Cardiac fibroblast (primary cell): ENCODE results near the gene ANO2.

Experiments
- DNase-seq, 2 donors: peaks; one replicate each; pipeline versions ENCODE4 v3.0.0 to v3.0.0-alpha.2; 2010; ENCODE audit warnings: low read depth in 2 of 2
- H3K4me3 ChIP-seq, 2 donors: replicated peaks in 1 of 2; 1 replicate in 1 of 2; 2 replicates in 1 of 2; pipeline ENCODE4 v1.5.1; 2011; ENCODE audit warnings: low read depth in 2 of 2, low read length in 2 of 2, mild to moderate bottlenecking in 2 of 2, moderate library complexity in 1 of 2
- TF ChIP-seq, protein P1 (sequence below): IDR thresholded peaks from one replicate; pipeline ENCODE4 v1.5.1; 2011; ENCODE audit warnings: low read depth, mild to moderate bottlenecking, low read length, inconsistent platforms

Gene ANO2

DNA sequence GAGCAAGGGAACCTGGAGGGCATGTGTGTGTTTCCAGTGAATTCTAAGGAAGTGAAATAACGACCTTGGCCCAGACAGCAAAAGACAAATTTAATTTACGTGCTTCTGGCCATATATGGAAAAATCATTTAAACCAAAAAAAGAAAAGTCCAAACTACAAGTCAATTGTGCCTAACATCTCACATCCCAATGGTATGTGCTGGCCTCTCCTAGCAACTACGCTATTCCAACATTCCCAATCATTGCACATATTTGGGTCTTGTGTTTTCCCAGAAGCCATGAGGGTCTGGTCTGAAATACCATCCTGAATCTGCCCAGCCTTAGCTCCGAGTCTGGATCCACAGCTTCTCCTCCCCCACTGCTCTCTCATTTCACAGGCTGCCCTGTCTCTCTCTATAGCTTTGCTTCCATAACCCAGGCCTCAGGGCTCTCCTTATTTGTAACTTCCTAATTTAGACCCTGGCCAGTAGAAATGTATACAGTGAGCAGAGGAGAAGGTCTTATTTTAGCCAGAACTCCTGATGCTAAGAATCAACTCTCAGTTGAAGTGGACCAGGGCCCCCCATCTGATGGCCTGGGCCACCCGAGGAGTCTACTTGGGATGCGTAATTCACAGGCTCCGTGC, 224.6 kb downstream of the ANO2 start:
- no peak for DNase-seq
- H3K4me3 ChIP-seq, result no peak overlapping the region
- TF ChIP-seq, protein P1, sequence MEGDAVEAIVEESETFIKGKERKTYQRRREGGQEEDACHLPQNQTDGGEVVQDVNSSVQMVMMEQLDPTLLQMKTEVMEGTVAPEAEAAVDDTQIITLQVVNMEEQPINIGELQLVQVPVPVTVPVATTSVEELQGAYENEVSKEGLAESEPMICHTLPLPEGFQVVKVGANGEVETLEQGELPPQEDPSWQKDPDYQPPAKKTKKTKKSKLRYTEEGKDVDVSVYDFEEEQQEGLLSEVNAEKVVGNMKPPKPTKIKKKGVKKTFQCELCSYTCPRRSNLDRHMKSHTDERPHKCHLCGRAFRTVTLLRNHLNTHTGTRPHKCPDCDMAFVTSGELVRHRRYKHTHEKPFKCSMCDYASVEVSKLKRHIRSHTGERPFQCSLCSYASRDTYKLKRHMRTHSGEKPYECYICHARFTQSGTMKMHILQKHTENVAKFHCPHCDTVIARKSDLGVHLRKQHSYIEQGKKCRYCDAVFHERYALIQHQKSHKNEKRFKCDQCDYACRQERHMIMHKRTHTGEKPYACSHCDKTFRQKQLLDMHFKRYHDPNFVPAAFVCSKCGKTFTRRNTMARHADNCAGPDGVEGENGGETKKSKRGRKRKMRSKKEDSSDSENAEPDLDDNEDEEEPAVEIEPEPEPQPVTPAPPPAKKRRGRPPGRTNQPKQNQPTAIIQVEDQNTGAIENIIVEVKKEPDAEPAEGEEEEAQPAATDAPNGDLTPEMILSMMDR, result no peak

DNA sequence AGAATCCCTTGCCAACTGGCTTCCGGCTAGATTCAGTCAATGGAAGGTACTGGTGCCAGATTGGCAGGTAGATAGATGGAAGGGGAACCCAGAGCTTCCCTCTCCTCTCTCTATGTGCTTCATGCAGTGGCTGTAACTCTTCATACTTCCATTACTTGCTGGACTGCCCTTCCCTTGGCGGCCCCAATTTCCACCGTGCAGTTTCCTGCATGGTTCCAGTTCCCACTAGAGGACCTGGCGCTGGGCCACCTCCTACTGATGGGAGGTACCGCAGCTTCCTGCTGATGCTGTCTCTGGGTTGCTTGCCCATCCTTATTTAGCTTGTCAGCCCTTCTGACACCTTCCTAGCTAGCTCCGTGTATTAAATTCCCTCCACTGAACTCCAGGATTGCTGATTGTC, 226.4 kb downstream of the ANO2 start:
- DNase-seq, result no peak
- TF ChIP-seq, protein P1, result no peak
- no peak overlapping the region for H3K4me3 ChIP-seq

DNA sequence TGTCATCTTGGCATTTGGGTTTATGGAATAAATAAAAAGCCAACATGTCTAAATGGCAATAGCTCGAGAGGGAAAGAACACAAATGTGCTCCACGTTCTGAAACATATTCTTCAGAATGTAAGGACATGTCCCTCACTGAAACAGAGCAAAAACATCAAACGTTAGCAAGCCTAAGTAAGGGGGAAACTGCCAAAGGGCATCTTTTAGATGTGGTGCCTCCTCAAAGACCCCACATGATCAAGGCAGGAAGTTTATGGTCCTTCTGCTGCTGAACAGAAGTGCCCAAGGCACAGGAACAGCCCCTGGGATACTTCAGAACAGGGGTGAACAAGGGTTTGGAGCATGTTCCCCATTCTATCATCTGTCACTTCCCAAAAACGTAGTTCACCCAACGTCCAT, 227.0 kb downstream of the ANO2 start:
- H3K4me3 ChIP-seq, result no peak overlapping the region
- TF ChIP-seq, protein P1, result no peak
- DNase-seq, result no peak

DNA sequence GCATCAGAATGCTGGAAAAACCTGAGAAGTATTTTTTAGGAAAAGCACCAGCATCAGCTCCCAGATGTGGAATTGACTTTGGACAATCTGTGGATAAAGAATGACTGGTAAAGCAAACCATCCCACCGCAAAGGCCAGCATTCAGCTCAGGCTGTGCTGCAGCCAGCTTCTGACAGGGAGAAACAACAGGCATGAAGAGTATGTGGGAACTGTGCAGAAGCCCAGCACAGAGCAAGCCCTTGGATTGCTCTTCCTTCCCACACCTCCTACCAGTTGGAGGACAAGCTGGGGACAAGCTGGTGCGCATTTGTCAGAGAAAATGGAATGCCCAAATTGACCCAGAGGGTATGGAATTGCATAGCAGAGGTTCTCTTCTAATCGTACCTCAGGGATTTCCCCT, 228.1 kb downstream of the ANO2 start:
- no peak overlapping the region for H3K4me3 ChIP-seq
- DNase-seq, result no peak
- TF ChIP-seq, protein P1, result no peak

DNA sequence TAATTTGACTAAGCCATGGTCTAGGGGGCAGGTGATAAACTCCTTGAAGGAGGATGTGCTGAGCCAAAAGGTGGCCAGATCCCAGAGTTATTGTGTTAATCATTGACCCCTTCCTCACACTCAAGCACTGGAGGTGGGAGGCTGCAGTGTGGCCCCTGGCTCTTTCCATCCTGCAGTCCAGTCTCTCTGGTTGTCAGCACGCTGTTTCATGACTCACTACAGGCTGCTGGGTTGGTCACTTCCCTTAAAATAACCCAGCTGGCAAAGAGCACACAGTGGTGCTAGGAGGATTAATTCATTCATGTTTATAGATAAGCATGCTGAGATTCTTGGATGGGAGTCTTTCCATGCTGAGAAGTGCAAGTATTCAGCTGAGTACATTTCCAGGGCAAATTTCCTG, 228.9 kb downstream of the ANO2 start:
- no peak overlapping the region for H3K4me3 ChIP-seq
- TF ChIP-seq, protein P1, result no peak
- no peak for DNase-seq

DNA sequence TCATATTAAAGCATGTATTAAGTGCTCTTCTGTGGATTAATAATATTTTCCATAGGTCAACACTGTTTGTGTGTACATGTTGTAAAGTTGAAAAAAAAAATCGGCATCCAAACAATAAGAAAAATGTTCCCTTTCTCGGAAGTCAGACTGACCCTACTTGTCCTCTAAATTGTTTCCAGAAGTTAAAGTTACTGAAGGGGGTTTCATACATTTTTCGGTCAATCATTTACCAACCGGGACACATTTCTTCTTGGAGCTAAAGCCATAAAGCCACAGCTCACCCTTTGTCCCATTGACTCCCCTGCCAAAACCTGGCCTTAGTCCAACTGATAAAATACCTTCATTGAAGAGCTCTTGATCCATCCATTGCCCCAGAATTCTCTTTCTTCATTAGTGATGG, 230.0 kb downstream of the ANO2 start:
- no peak overlapping the region for H3K4me3 ChIP-seq
- DNase-seq, result no peak
- TF ChIP-seq, protein P1, result no peak

DNA sequence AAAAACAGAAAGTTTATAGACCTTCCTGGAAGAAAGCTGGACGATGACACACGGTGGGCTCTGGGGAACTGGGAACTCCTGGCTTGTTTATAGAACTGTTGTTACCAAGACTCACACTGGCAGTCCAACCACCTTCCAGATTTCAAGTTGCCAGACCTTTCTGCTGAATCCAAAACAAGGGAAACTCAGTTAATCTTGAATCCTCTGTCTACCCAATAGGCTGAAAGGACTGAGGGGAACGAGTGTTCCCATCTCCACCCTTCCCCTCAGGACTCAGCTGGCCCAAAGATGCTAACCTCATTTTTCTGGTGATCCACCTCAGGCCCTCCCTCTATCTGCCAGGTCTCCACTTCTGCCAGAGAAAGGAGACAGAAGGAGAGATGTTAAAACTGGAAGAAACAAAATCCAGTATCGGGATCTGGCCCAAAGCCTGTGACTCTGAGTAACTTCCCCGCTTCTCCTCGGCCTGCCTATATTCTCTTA, 231.4 kb downstream of the ANO2 start:
- TF ChIP-seq, protein P1, result no peak
- H3K4me3 ChIP-seq, result no peak overlapping the region
- DNase-seq, result no peak
